Sigmoid colon (tissue), 7 donors: ENCODE results near the gene RAB31. TPM values are rescaled to one million over a fixed set of nuclear protein-coding genes. Genes with fewer than 3 reads are reported as not detected.

ENCODE experiments used
- DNase-seq: peaks from one replicate; pipeline ENCODE4 v3.0.0-alpha.2; 2019
- H3K27ac ChIP-seq, 4 donors: fragments of 200-600 bp; sonication (generic); one replicate each; pipeline ENCODE4 v1.5.1; 2016 to 2019; ENCODE audit warnings: mild to moderate bottlenecking in 1 of 4
- H3K27me3 ChIP-seq, 3 donors: fragments of 200-600 bp; sonication (generic); one replicate each; pipeline ENCODE4 v1.5.1; 2019; ENCODE audit warnings: mild to moderate bottlenecking in 1 of 3
- H3K36me3 ChIP-seq, 4 donors: fragments of 200-600 bp; sonication (generic); one replicate each; pipeline ENCODE4 v1.5.1; 2016 to 2019
- H3K4me1 ChIP-seq, 4 donors: fragments of 200-600 bp; sonication (generic); one replicate each; pipeline ENCODE4 v1.5.1; 2017 to 2019
- H3K4me3 ChIP-seq, 4 donors: fragments of 200-600 bp; sonication (generic); one replicate each; pipeline ENCODE4 v1.5.1; 2017 to 2019; ENCODE audit warnings: mild to moderate bottlenecking in 2 of 4, moderate library complexity in 1 of 4
- H3K9me3 ChIP-seq, 4 donors: fragments of 200-600 bp in 3 of 4; sonication (generic) in 3 of 4; one replicate each; pipeline versions ENCODE4 v1.5.1 to v1.6.1; 2013 to 2019
- CTCF ChIP-seq, 4 experiments: fragments of 450-650 bp in 3 of 4; fragments of 200-600 bp in 1 of 4; IDR thresholded peaks; one replicate each; pipeline ENCODE4 v1.5.1; 2016 to 2019; ENCODE audit warnings: antibody characterized with exemption in 4 of 4, mild to moderate bottlenecking in 3 of 4, moderate library complexity in 2 of 4
- EP300 ChIP-seq, 4 donors: sonication (generic); formaldehyde crosslinking; IDR thresholded peaks; one replicate each; pipeline ENCODE4 v1.6.1; 2017; ENCODE audit warnings: antibody characterized with exemption in 4 of 4
- POLR2A ChIP-seq, 2 donors: fragments of 450-650 bp; IDR thresholded peaks; one replicate each; pipeline ENCODE4 v1.6.1; 2016; ENCODE audit warnings: antibody characterized with exemption in 2 of 2, mild to moderate bottlenecking in 2 of 2, moderate library complexity in 2 of 2
- POLR2AphosphoS5 ChIP-seq, 4 donors: sonication (generic); formaldehyde crosslinking; IDR thresholded peaks; one replicate each; pipeline ENCODE4 v1.6.1; 2017; ENCODE audit warnings: antibody characterized with exemption in 4 of 4
- WGBS, 2 donors: extraction: QIAGEN DNeasy Blood & Tissue Kit; methylation state at CpG; one replicate each; pipeline ENCODE4 v1.1.7; 2013; 5-methylcytosine and 5-hydroxymethylcytosine counted together
- intact Hi-C: fragments of 100-400 bp; cut with DNase I; formaldehyde crosslinking; loops from one replicate; pipeline ENCODE4 v1.15.1; 2023
- polyA plus RNA-seq, 3 donors: library from polyadenylated mRNA; stranded (reverse); fragments of 200-250 nt; gene quantifications; one replicate each; pipeline ENCODE4 v1.2.3, GENCODE V29; 2013
- total RNA-seq, 4 donors: library from RNA; depleted of rRNA; stranded (reverse); fragments of >200 nt; gene quantifications; one replicate each; pipeline ENCODE4 v1.1.0, GENCODE V29; 2016
- donor health status: healthy with polysubstance abuse.
- donor health status: Bipolar disorder and iron deficiency.
- donor health status: healthy.

Gene RAB31
- total and polyA plus RNA-seq, 7 donors, result 16.2 to 74.6 (median 52.0) TPM

- TF ChIP-seq EP300 (IDR thresholded peaks at IDR 0.05) (no peak), POLR2AphosphoS5 (IDR thresholded peaks at IDR 0.05) (no peak), CTCF (IDR thresholded peaks at IDR 0.05) (no peak), POLR2A (IDR thresholded peaks at IDR 0.05) (no peak)
- Histone ChIP-seq H3K4me1 (no peaks in the 10 kb centered on the region), H3K4me3 (no peak overlapping the region), H3K36me3 (no peaks in the 10 kb centered on the region), H3K27me3 (no peaks in the 10 kb centered on the region), H3K9me3 (no peaks in the 10 kb centered on the region), H3K27ac (no peak overlapping the region)
- no peak for DNase-seq
- WGBS, 2 donors, result 91 to 92% methylated on average over 4 of the region's 4 CpGs
- intact Hi-C loops, result no loop called here
Measured at GRCh38 chr18:9698497-9698896, 9.6 kb upstream of the RAB31 start.

DNA sequence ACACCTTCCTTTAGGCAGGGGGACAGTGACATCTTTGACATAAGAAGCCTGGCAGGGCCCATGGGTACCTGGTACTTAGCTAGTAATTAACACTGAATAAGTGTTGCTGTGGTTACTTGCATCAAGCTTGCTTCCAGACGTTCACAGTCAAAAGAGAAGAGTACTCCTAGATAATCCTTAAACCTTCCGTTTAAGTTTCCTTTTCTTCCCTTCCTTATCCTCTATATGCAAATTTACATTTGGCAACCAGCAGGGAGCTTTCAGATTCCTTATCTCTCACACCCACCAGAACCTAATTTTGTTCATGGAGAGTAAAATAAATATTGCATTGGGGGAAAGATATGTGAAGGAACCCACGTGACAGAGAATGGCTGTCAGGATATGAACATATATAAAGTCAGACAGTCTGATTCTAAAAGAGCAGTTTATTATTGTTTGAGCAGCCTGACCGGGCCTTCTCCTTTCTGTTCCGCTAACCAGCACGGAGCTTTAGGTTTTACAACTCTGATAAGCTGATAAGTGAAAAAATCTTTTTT lies 7.8 kb upstream of the RAB31 start:
- Histone ChIP-seq H3K9me3 (no peaks in the 10 kb centered on the region), H3K36me3 (no peaks in the 10 kb centered on the region), H3K27ac (no peak overlapping the region), H3K27me3 (no peaks in the 10 kb centered on the region), H3K4me3 (no peak overlapping the region), H3K4me1 (no peaks in the 10 kb centered on the region)
- TF ChIP-seq EP300 (IDR thresholded peaks at IDR 0.05) (no peak), POLR2A (IDR thresholded peaks at IDR 0.05) (no peak), POLR2AphosphoS5 (IDR thresholded peaks at IDR 0.05) (no peak), CTCF (IDR thresholded peaks at IDR 0.05) (no peak)
- peak; percentile 35 for DNase-seq
- 15 to 48% methylated on average over 6 of the region's 6 CpGs for WGBS, 2 donors
- intact Hi-C loops, result no loop called here

DNA sequence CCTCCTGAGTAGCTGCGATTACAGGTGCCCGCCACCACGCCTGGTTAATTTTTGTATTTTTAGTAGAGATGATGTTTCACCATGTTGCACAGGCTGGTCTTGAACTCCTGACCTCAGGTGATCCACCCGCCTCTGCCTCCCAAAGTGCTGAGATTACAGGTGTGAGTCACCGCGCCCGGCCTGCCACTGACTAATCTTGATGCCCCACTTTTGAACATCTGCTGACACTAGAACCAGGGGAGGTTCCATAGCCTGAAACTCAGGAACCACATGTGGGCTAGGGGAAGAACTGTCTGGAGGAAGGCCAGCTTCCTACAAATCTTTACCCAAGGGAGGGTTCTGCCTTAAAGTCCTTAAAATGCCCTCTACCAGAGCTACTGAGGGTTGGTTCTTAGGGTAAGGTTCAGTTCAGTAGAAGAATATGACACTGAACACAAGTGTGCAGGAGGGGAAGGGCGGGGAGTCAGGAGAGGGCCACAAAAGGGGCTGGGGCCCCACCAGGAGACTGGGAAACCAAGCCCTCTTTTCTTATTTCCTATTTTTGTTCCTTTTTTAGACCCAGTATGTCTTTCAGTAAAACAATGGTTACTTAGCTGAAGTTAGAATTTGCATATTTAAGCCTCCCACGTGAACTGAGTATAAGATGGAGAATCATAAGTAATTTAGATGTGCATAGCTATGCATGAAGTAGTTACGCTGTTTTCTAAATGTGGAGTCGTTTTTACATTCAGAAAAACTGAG lies 6.3 kb upstream of the RAB31 start:
- WGBS, 2 donors, result 76 to 85% methylated on average over 11 of the region's 11 CpGs
- no peaks in the 10 kb centered on the region for H3K36me3 ChIP-seq
- H3K4me1 ChIP-seq, result peaks cover 0 to 3% (median under 1%) of the 10 kb centered on the region in 4 donors
- no peaks in the 10 kb centered on the region for H3K9me3 ChIP-seq
- H3K27ac ChIP-seq, result no peak overlapping the region
- no peak overlapping the region for H3K4me3 ChIP-seq
- DNase-seq, result peak; percentile 63
- no peak for TF ChIP-seq CTCF (IDR thresholded peaks at IDR 0.05)
- TF ChIP-seq POLR2AphosphoS5 (IDR thresholded peaks at IDR 0.05), result no peak
- TF ChIP-seq POLR2A (IDR thresholded peaks at IDR 0.05), result no peak
- TF ChIP-seq EP300 (IDR thresholded peaks at IDR 0.05), result no peak
- H3K27me3 ChIP-seq, result no peaks in the 10 kb centered on the region
- intact Hi-C loops, result no loop called here

GRCh38 chr18:9704233-9705118 lies 3.6 kb upstream of the RAB31 start:
- WGBS, 2 donors, result 71 to 76% methylated on average over 11 of the region's 11 CpGs
- peak; percentile 37 for DNase-seq
- Histone ChIP-seq H3K27ac (no peak overlapping the region), H3K4me3 (no peak overlapping the region), H3K27me3 (no peaks in the 10 kb centered on the region), H3K9me3 (no peaks in the 10 kb centered on the region), H3K36me3 (no peaks in the 10 kb centered on the region), H3K4me1 (peaks cover 0 to 14% (median 6%) of the 10 kb centered on the region in 4 donors)
- intact Hi-C loops, result loop anchor here (5.0 kb wide), 5 partner anchors 68 to 818 kb away; partner anchors contain the start of gene VAPA
- TF ChIP-seq CTCF (IDR thresholded peaks at IDR 0.05), result no peak
- TF ChIP-seq POLR2AphosphoS5 (IDR thresholded peaks at IDR 0.05), result no peak
- TF ChIP-seq EP300 (IDR thresholded peaks at IDR 0.05), result no peak
- no peak for TF ChIP-seq POLR2A (IDR thresholded peaks at IDR 0.05)
